Endodermal cell (in vitro differentiated cells): ENCODE measurements around the gene TMTC1. TPM values are rescaled to one million over a fixed set of nuclear protein-coding genes. Genes with fewer than 3 reads are reported as not detected.

Experiments
- DNase-seq: peaks from one replicate; pipeline ENCODE4 v3.0.0-alpha.2; 2017
- H3K27ac ChIP-seq: 2 replicates; pipeline ENCODE4 v1.5.1; 2013; ENCODE audit warnings: mild to moderate bottlenecking, low read depth, low read length, moderate library complexity
- H3K27me3 ChIP-seq: 2 replicates; pipeline ENCODE4 v1.6.1; 2013; ENCODE audit warnings: mild to moderate bottlenecking, low read length, moderate library complexity; ENCODE audit not compliant: insufficient read depth, control insufficient read depth, poor library complexity, severe bottlenecking
- H3K36me3 ChIP-seq: 2 replicates; pipeline ENCODE4 v1.7.0; 2013; ENCODE audit warnings: mild to moderate bottlenecking, low read length, moderate library complexity; ENCODE audit not compliant: control insufficient read depth, insufficient read depth
- H3K4me1 ChIP-seq: one replicate; pipeline ENCODE4 v1.7.0; 2013; ENCODE audit warnings: low read length; ENCODE audit not compliant: control insufficient read depth, insufficient read depth
- H3K4me3 ChIP-seq: 2 replicates; pipeline ENCODE4 v1.5.1; 2013; ENCODE audit warnings: mild to moderate bottlenecking, low read length, moderate library complexity
- H3K9ac ChIP-seq: 2 replicates; pipeline ENCODE4 v1.6.1; 2013; ENCODE audit warnings: mild to moderate bottlenecking, low read length, moderate library complexity; ENCODE audit not compliant: poor library complexity, severe bottlenecking; ENCODE audit errors: extremely low read depth
- H3K9me3 ChIP-seq: 2 replicates; pipeline ENCODE4 v1.6.1; 2013; ENCODE audit warnings: mild to moderate bottlenecking, low read length, moderate library complexity; ENCODE audit not compliant: control insufficient read depth
- H3K27ac Mint-ChIP-seq: 2 replicates; pipeline ENCODE4 v1.8.0; 2020; ENCODE audit warnings: mixed read lengths
- H3K27me3 Mint-ChIP-seq: 2 replicates; pipeline ENCODE4 v1.8.0; 2021; ENCODE audit warnings: mild to moderate bottlenecking, mixed read lengths; ENCODE audit not compliant: insufficient read depth
- H3K36me3 Mint-ChIP-seq: 2 replicates; pipeline ENCODE4 v1.8.0; 2020; ENCODE audit warnings: low read depth, mixed read lengths
- H3K4me1 Mint-ChIP-seq: 2 replicates; pipeline ENCODE4 v1.8.0; 2020; ENCODE audit warnings: mixed read lengths
- H3K4me3 Mint-ChIP-seq: 2 replicates; pipeline ENCODE4 v1.8.0; 2020; ENCODE audit warnings: mild to moderate bottlenecking, moderate library complexity, mixed read lengths
- H3K9me3 Mint-ChIP-seq: 2 replicates; pipeline ENCODE4 v1.8.0; 2020; ENCODE audit warnings: mild to moderate bottlenecking, mixed read lengths
- WGBS, 2 experiments: methylation state at CpG; one replicate each; pipeline versions ENCODE4 v1.1.5 to v1.1.7; 2013; ENCODE audit warnings: missing lambda C conversion rate in 2 of 2, mixed read lengths in 1 of 2; ENCODE audit not compliant: insufficient coverage in 1 of 2, insufficient read length in 1 of 2; 5-methylcytosine and 5-hydroxymethylcytosine counted together
- total RNA-seq, 2 donors: library from RNA; stranded (reverse); fragmentation: NEBNext Ultra II Directional in 1 of 2; extraction: Animal tissue kit (Norgen Biotek cat#: 25700) in 1 of 2; gene quantifications; 2 replicates in 1 of 2; 3 replicates in 1 of 2; pipeline ENCODE4 v1.2.1, GENCODE V29; 2021
- TF ChIP-seq, protein P1 (sequence below): fragments of 200-600 bp; sonication (generic); conservative IDR thresholded peaks from 2 replicates; pipeline ENCODE4 v1.5.0; 2021; ENCODE audit warnings: antibody characterized with exemption, mild to moderate bottlenecking

The TMTC1 gene
- total RNA-seq, 2 donors from 2014 or later: 31.6 to 71.0 TPM

DNA sequence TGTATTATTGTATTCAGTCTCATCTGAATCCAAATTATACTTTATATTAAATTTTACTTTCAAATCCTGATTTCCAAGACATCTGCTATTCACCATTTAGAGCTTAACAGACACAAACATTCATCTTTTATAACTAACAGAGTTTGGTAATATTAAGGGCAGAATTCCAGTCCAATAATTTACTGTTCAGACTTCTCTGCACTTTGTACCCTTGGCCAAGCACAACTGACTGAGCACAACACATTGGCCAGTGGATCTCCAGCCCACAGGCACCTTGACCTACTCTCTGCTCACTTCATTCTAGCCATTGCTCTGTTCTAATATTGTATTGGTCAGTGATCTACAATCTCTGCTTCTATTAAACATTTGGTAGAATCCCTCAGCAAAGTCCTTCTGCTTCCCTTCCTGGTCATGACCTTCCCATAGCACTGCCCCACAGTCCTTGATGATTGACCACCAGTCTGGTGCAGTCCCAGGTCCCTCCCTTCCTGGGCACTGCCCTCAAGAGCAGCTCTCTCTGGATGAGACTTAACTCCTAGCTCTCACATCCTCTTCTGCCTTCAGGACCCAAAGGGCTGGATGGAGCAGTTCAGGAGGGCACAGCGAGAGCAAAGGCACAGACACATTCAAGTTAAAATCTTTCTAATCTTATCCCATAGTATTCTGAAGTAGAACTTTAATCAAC is 188.5 kb downstream of the TMTC1 start:
- Histone ChIP-seq H3K9me3 (no peaks in the 10 kb centered on the region), H3K27ac (no peak overlapping the region), H3K4me3 (no peak overlapping the region), H3K9ac (no peak overlapping the region), H3K4me1 (peaks cover 8% of the 10 kb centered on the region), H3K36me3 (no peaks in the 10 kb centered on the region), H3K27me3 (no peaks in the 10 kb centered on the region)
- 100% methylated on average over 1 of the region's 1 CpG for WGBS, 2 experiments
- H3K27ac Mint-ChIP-seq: no peak overlapping the region
- peaks cover 61% of the 10 kb centered on the region for H3K36me3 Mint-ChIP-seq
- H3K4me3 Mint-ChIP-seq: no peak overlapping the region
- DNase-seq: no peak
- H3K27me3 Mint-ChIP-seq: no peaks in the 10 kb centered on the region
- peaks cover 60% of the 10 kb centered on the region for H3K4me1 Mint-ChIP-seq
- TF ChIP-seq, protein P1, sequence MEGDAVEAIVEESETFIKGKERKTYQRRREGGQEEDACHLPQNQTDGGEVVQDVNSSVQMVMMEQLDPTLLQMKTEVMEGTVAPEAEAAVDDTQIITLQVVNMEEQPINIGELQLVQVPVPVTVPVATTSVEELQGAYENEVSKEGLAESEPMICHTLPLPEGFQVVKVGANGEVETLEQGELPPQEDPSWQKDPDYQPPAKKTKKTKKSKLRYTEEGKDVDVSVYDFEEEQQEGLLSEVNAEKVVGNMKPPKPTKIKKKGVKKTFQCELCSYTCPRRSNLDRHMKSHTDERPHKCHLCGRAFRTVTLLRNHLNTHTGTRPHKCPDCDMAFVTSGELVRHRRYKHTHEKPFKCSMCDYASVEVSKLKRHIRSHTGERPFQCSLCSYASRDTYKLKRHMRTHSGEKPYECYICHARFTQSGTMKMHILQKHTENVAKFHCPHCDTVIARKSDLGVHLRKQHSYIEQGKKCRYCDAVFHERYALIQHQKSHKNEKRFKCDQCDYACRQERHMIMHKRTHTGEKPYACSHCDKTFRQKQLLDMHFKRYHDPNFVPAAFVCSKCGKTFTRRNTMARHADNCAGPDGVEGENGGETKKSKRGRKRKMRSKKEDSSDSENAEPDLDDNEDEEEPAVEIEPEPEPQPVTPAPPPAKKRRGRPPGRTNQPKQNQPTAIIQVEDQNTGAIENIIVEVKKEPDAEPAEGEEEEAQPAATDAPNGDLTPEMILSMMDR: no peak
- H3K9me3 Mint-ChIP-seq: no peaks in the 10 kb centered on the region

DNA sequence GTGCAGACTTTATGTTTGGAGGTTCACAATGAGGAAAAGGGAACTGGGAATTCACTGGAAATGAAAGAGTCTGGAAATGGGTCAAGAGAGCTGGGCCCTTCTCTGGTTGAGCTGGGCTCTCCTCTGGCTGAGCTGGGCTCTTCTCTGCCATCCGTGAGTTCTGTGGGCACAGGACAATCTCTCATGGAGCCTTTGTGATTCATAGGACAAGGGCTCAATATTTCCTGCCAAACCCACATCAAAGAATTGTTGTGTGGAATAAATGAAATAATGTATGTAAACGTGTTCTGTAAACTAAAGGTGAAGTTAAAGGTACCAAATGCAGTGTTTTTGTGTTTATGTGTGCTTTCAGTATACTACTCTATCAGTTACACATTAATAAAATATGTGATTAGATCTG is 190.7 kb downstream of the TMTC1 start:
- H3K36me3 Mint-ChIP-seq: peaks cover 53% of the 10 kb centered on the region
- DNase-seq: no peak
- Histone ChIP-seq H3K27ac (no peak overlapping the region), H3K27me3 (no peaks in the 10 kb centered on the region), H3K4me1 (peaks cover 8% of the 10 kb centered on the region), H3K9me3 (no peaks in the 10 kb centered on the region), H3K4me3 (no peak overlapping the region), H3K9ac (no peak overlapping the region), H3K36me3 (no peaks in the 10 kb centered on the region)
- H3K27ac Mint-ChIP-seq: no peak overlapping the region
- no peaks in the 10 kb centered on the region for H3K9me3 Mint-ChIP-seq
- H3K27me3 Mint-ChIP-seq: no peaks in the 10 kb centered on the region
- H3K4me3 Mint-ChIP-seq: no peak overlapping the region
- H3K4me1 Mint-ChIP-seq: peaks cover 62% of the 10 kb centered on the region
- TF ChIP-seq, protein P1: no peak
- WGBS, 2 experiments: 88% methylated on average over 1 to 2 of the region's 2 CpGs

DNA sequence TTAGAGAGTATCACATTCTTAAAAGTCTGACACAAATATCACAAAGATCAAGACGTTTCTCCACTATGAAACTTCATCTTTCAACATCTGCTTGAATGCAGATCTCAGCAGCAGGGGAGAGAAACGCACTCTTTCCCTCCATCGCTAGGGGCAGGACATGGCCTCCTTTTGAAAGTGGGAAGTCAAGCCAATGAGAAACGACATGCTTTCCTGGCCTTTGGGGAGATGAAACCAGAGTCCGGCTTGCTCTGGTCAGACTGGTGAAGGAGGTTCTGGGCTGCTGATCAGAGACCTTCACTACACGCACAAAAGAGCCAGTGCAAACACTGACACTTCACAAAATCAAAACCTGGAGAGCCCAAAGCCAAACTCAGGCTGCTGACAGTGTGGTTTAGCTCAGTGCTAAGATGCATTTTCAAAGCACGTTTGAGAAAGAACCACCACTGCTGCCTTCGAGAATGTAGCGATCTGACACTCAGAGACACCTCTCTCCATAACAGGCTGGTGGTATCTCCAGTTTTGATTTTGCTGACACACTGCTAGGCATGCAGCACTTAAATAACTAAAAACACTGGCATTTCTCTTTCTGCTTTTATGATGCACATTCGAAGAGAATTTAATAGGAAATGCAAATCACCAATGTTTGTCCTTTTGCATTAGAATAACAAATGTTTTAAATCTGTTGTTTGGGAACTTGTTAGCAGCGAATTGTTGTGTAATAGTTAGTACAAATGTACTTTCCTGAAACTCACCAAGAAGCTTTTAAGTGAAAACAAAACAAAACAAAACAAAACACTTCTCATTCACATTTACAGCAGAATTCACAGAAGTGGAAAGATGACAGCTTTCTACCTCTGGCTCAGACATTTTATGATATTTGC is 192.4 kb downstream of the TMTC1 start:
- no peaks in the 10 kb centered on the region for H3K36me3 ChIP-seq
- WGBS, 2 experiments: 29 to 37% methylated on average over 4 to 10 of the region's 11 CpGs
- Mint-ChIP-seq H3K4me3 (no peak overlapping the region), H3K27me3 (no peaks in the 10 kb centered on the region), H3K4me1 (peaks cover 60% of the 10 kb centered on the region), H3K9me3 (no peaks in the 10 kb centered on the region), H3K36me3 (peaks cover 40% of the 10 kb centered on the region), H3K27ac (peak overlapping the region; percentile 69)
- no peak overlapping the region for H3K27ac ChIP-seq
- H3K27me3 ChIP-seq: no peaks in the 10 kb centered on the region
- H3K9me3 ChIP-seq: no peaks in the 10 kb centered on the region
- DNase-seq: peak; percentile 88
- no peak overlapping the region for H3K9ac ChIP-seq
- TF ChIP-seq, protein P1: peak; percentile 93
- no peak overlapping the region for H3K4me3 ChIP-seq
- H3K4me1 ChIP-seq: peaks cover 8% of the 10 kb centered on the region
